Liver (tissue), 3 donors: Measurements from ENCODE around the gene VAPA.

ENCODE experiments used
- FOXA1 ChIP-seq: IDR thresholded peaks from 2 replicates; pipeline ENCODE4 v1.6.1; 2016; ENCODE audit warnings: antibody characterized with exemption
- JUND ChIP-seq, 2 donors: IDR thresholded peaks; 2 replicates each; pipeline ENCODE4 v1.6.1; 2016; ENCODE audit warnings: antibody characterized with exemption in 2 of 2
- RAD21 ChIP-seq, 2 donors: IDR thresholded peaks; 2 replicates each; pipeline ENCODE4 v1.6.1; 2016; ENCODE audit warnings: antibody characterized with exemption in 2 of 2, mild to moderate bottlenecking in 2 of 2
- TAF1 ChIP-seq: conservative IDR thresholded peaks from 2 replicates; pipeline ENCODE4 v1.6.1; 2016; ENCODE audit warnings: antibody characterized with exemption, mild to moderate bottlenecking
- YY1 ChIP-seq: IDR thresholded peaks from 2 replicates; pipeline ENCODE4 v1.6.1; 2016; ENCODE audit warnings: antibody characterized with exemption, mild to moderate bottlenecking
- TF ChIP-seq, protein P1 (sequence below): fragments of 150-350 bp; IDR thresholded peaks from 2 replicates; pipeline ENCODE4 v1.5.1; 2017; ENCODE audit warnings: improper control_type of control experiment, low read depth, low read length; ENCODE audit not compliant: missing input control
- TF ChIP-seq, protein P2 (sequence below): IDR thresholded peaks from 2 replicates; pipeline ENCODE4 v1.6.1; 2016; ENCODE audit warnings: antibody characterized with exemption
- TF ChIP-seq, protein P3 (sequence below): IDR thresholded peaks from 2 replicates; pipeline ENCODE4 v1.6.1; 2016; ENCODE audit warnings: antibody characterized with exemption
- donor health status: healthy.
- donor health status: healthy.

DNA sequence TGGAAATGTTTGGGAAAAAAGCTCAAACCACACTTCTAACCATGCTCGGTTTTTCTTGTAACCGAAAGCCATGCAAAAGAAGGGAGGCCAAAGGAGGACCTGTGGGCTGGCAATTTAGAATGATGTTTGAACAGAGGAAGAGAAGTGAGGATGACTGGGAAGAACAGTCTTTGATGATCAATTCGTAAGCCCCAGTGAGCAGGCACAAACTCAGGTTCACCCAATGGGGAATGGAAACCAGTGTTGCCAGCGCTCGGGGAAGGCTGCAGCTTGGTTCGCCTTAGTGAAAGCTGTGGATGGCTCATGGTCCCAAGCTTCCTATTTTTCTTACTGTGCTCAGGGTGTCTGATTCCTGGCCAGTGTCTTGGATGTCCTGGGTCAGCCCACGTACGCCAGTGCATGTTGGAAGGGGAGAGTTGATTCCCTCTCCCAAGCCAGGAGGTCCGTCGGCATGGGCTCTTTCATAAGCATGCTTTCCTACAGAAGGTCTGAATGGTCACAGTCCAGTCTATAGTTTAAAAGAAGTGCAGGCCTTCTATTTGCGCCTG, 79.2 kb downstream of the VAPA start:
- TF ChIP-seq, protein P1, sequence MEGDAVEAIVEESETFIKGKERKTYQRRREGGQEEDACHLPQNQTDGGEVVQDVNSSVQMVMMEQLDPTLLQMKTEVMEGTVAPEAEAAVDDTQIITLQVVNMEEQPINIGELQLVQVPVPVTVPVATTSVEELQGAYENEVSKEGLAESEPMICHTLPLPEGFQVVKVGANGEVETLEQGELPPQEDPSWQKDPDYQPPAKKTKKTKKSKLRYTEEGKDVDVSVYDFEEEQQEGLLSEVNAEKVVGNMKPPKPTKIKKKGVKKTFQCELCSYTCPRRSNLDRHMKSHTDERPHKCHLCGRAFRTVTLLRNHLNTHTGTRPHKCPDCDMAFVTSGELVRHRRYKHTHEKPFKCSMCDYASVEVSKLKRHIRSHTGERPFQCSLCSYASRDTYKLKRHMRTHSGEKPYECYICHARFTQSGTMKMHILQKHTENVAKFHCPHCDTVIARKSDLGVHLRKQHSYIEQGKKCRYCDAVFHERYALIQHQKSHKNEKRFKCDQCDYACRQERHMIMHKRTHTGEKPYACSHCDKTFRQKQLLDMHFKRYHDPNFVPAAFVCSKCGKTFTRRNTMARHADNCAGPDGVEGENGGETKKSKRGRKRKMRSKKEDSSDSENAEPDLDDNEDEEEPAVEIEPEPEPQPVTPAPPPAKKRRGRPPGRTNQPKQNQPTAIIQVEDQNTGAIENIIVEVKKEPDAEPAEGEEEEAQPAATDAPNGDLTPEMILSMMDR, result no peak
- TF ChIP-seq RAD21 (IDR thresholded peaks at IDR 0.05) (no peak), YY1 (no peak), FOXA1 (no peak), TAF1 (no peak), JUND (IDR thresholded peaks at IDR 0.05) (no peak)
- TF ChIP-seq, protein P2, sequence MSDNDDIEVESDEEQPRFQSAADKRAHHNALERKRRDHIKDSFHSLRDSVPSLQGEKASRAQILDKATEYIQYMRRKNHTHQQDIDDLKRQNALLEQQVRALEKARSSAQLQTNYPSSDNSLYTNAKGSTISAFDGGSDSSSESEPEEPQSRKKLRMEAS, result no peak
- TF ChIP-seq, protein P3, sequence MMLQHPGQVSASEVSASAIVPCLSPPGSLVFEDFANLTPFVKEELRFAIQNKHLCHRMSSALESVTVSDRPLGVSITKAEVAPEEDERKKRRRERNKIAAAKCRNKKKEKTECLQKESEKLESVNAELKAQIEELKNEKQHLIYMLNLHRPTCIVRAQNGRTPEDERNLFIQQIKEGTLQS, result no peak
